ENCODE measurements around the gene IL15.

DNA sequence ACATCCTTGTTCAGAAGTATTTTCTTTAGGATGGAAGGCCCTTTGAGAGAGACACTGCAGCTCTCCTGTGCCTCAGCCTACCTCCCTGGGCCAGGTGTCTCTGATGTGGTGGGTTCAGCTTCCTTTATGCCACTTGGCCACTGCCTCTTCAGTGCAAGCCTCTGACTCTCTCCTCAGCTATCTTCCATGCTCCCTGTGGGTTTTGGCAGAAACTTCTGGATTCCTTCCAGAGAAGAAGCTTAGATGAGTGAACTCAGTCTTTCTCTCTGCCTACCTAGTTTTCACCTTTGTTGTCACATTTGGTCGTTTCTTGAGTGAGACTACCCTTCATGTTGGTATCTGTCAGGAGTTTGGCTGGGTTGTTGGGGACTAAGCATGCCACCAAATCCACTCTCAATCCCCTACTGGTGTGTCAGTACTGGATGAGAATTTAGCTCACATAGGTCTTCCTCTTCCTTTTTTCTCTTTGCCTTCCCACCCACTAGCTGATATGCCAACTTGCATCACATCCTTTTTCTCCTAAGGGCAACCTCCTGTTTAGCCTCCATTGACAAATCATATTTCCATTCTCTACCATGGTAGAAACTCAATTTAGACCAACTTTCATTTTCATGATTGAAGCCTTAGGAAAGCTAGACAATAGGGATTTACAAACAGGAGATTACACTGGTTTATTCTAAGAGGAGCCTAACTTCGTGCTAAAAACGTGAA is 32.0 kb downstream of the IL15 start:
- TF ChIP-seq POLR2A (IDR thresholded peaks at IDR 0.05): no peak
- TF ChIP-seq, protein P1, sequence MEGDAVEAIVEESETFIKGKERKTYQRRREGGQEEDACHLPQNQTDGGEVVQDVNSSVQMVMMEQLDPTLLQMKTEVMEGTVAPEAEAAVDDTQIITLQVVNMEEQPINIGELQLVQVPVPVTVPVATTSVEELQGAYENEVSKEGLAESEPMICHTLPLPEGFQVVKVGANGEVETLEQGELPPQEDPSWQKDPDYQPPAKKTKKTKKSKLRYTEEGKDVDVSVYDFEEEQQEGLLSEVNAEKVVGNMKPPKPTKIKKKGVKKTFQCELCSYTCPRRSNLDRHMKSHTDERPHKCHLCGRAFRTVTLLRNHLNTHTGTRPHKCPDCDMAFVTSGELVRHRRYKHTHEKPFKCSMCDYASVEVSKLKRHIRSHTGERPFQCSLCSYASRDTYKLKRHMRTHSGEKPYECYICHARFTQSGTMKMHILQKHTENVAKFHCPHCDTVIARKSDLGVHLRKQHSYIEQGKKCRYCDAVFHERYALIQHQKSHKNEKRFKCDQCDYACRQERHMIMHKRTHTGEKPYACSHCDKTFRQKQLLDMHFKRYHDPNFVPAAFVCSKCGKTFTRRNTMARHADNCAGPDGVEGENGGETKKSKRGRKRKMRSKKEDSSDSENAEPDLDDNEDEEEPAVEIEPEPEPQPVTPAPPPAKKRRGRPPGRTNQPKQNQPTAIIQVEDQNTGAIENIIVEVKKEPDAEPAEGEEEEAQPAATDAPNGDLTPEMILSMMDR (IDR thresholded peaks at IDR 0.05): no peak
